ENCODE results near the gene PLCB2.

DNA sequence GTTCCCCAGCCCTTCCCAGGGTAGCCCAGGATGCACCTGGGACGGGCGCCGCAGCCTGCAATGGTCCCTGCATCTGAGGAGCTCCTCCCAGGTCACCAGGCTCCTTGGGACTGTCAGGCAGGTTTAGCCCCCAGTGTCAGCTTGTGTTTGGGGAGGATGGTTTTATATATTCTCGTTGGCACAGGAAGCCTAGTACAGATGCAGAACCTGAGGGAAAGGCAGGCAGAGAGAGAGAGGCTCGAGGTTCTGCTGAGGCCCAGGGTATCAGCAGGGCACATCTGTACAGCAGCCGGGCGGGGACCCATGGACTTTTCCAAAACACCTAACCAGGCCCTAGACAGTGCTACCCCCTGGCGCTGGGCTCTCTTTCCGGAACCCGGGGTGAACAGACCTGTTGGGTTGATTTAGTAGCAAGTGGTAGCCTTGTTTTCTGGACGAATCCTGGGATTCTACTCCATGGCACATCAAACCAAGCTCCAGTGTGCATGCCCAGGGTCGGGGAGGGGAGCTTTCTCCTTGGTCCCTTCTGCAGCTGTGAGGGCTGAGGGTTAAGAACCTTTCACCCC, 60.2 kb downstream of the PLCB2 start:
- no peak for TF ChIP-seq POLR2A (IDR thresholded peaks at IDR 0.05; ENCODE audit: low read length)
- no peak for TF ChIP-seq GATA1 (IDR thresholded peaks at IDR 0.05; ENCODE audit: low read depth, low read length)

Data from erythroblast (primary cell).